GM10248 (cell line): Measurements from ENCODE around the gene FAM167B.

Experiments used
- CTCF ChIA-PET: fragments of 300-600 bp; sonication (Branson Sonifier 250); formaldehyde crosslinking; extraction: SDS; loops from one replicate; lab custom pipeline; 2021; ENCODE audit warnings: antibody characterized with exemption; lab: Yijun Ruan, JAX
- POLR2A ChIA-PET: fragments of 350-650 bp; sonication (Branson Sonifier 250); formaldehyde crosslinking; extraction: SDS; loops from one replicate; lab custom pipeline; 2020; ENCODE audit warnings: antibody characterized with exemption; lab: Yijun Ruan, JAX
- DNase-seq: peaks from one replicate; pipeline ENCODE4 v3.0.0; 2012; ENCODE audit errors: extremely low spot score
- CTCF ChIP-seq: IDR thresholded peaks from 2 replicates; pipeline ENCODE4 v1.5.1; 2012; ENCODE audit warnings: mild to moderate bottlenecking, low read depth; ENCODE audit errors: extremely low read depth, missing control alignments, control extremely low read depth

The FAM167B gene

GRCh38 chr1:32232558-32233304 is 14.3 kb upstream of the FAM167B start:
- no peak for TF ChIP-seq CTCF
- no peak for DNase-seq
- CTCF ChIA-PET, result interaction anchor here (1.7 to 2.5 kb wide), 3 partner anchors 15 to 168 kb away, joined by 4 to 12 read pairs (median 7); no protein-coding TSS in a partner anchor
- POLR2A ChIA-PET, result interaction anchor here (1.2 kb wide), 1 partner anchor 8 kb away, joined by 3 read pairs; no protein-coding TSS in a partner anchor

GRCh38 chr1:32234792-32235191 is 12.2 kb upstream of the FAM167B start:
- ChIA-PET POLR2A (interaction anchor here (2.1 kb wide), 1 partner anchor 101 kb away, joined by 6 read pairs; the partner anchor contains the start of gene MARCKSL1), CTCF (interaction anchor here (1.1 to 10.0 kb wide), 3 partner anchors 17 to 81 kb away, joined by 3 to 104 read pairs (median 13); partner anchors contain the start of genes FAM167B and LCK)
- no peak for TF ChIP-seq CTCF
- no peak for DNase-seq

GRCh38 chr1:32239337-32239736 is 7.7 kb upstream of the FAM167B start:
- DNase-seq, result no peak
- no peak for TF ChIP-seq CTCF

GRCh38 chr1:32239790-32240139 is 7.3 kb upstream of the FAM167B start:
- POLR2A ChIA-PET, result no interaction called here
- no peak for TF ChIP-seq CTCF
- DNase-seq, result no peak
- CTCF ChIA-PET, result interaction anchor here (0.9 to 14.4 kb wide), 6 partner anchors 10 to 111 kb away, joined by 3 to 156 read pairs (median 14); partner anchors contain the start of genes FAM167B and LCK

More at GRCh38 chr1:32239337-32239736, 7.7 kb upstream of the FAM167B start:
- ChIA-PET CTCF (interaction anchor here (1.4 to 14.4 kb wide), 4 partner anchors 10 to 78 kb away, joined by 4 to 156 read pairs (median 63); partner anchors contain the start of genes FAM167B and LCK), POLR2A (no interaction called here)

- DNase-seq, result no peak
- peak; percentile 22 for TF ChIP-seq CTCF
- CTCF ChIA-PET, result interaction anchor here (0.6 to 14.4 kb wide), 12 partner anchors 11 to 237 kb away, joined by 3 to 156 read pairs (median 4); partner anchors contain the start of genes FAM167B and LCK
- POLR2A ChIA-PET, result interaction anchor here (1.0 to 1.8 kb wide), 3 partner anchors 8 to 96 kb away, joined by 3 to 5 read pairs (median 4); partner anchors contain the start of genes LCK and MARCKSL1
Observed at GRCh38 chr1:32240140-32240951, 6.7 kb upstream of the FAM167B start.
